A549 (cell line): ENCODE data around the gene B4GALT2. TPM values are rescaled to one million over a fixed set of nuclear protein-coding genes. Genes with fewer than 3 reads are reported as not detected.

Source experiments
- ATAC-seq, 2 experiments: fragments of 200-7000 bp in 1 of 2; fragments of >200 bp in 1 of 2; cut with Nextera tagmentation in 1 of 2; cut with Tn5 transposase in 1 of 2; 3 replicates each; pipeline versions ENCODE4 v1.8.0 to v1.9.1; 2018 to 2020; ENCODE audit warnings: mild to moderate bottlenecking in 1 of 2, moderate library complexity in 1 of 2
- CTCF ChIA-PET: fragments of 300-600 bp; sonication (Branson Sonifier 250); formaldehyde crosslinking; extraction: SDS; loops from one replicate; lab custom pipeline; 2021; ENCODE audit warnings: antibody characterized with exemption, inconsistent platforms; lab: Yijun Ruan, JAX
- POLR2A ChIA-PET: fragments of 350-600 bp; formaldehyde crosslinking; extraction: SDS; loops from one replicate; lab custom pipeline; 2021; ENCODE audit warnings: antibody characterized with exemption, inconsistent platforms; lab: Yijun Ruan, JAX
- DNase-seq, 2 experiments: peaks; one replicate each; pipeline versions ENCODE4 v3.0.0 to v3.0.0-alpha.2; 2011 to 2016; ENCODE audit warnings: low read depth in 1 of 2, low spot score in 1 of 2
- FAIRE-seq: peaks from 2 replicates; lab custom pipeline; 2011; peaks lifted over from hg19 to GRCh38; lab: Jason Lieb, UNC
- H3K27ac ChIP-seq, 2 experiments: fragments of >200 bp; sonication (Bioruptor Twin); formaldehyde crosslinking; 3 replicates each; pipeline ENCODE4 v1.5.1; 2016 to 2017
- H3K4me1 ChIP-seq: fragments of >200 bp; sonication (Bioruptor Twin); formaldehyde crosslinking; 3 replicates; pipeline ENCODE4 v1.6.1; 2016
- H3K4me2 ChIP-seq: fragments of >200 bp; sonication (Bioruptor Twin); formaldehyde crosslinking; 3 replicates; pipeline ENCODE4 v1.6.1; 2016
- H3K4me3 ChIP-seq: fragments of >200 bp; sonication (Bioruptor Twin); formaldehyde crosslinking; 3 replicates; pipeline ENCODE4 v1.5.1; 2016
- H3K9me3 ChIP-seq: fragments of >200 bp; sonication (Bioruptor Twin); formaldehyde crosslinking; 3 replicates; pipeline ENCODE4 v1.6.1; 2016
- ATOH8 ChIP-seq: fragments of 250-450 bp; sonication (Bioruptor Pico); IDR thresholded peaks from 2 replicates; pipeline ENCODE4 v1.5.0; 2020; ENCODE audit warnings: low read depth, mild to moderate bottlenecking, moderate library complexity
- BCL3 ChIP-seq: fragments of >200 bp; sonication (Bioruptor Twin); formaldehyde crosslinking; IDR thresholded peaks from 3 replicates; pipeline ENCODE4 v1.6.1; 2016
- BHLHE40 ChIP-seq: IDR thresholded peaks from 2 replicates; pipeline ENCODE4 v1.6.1; 2012; ENCODE audit warnings: low read depth, low read length, inconsistent platforms
- CBX2 ChIP-seq: fragments of 200-600 bp; sonication (generic); IDR thresholded peaks from 2 replicates; pipeline ENCODE4 v1.6.1; 2016; ENCODE audit warnings: low read depth, mild to moderate bottlenecking, borderline replicate concordance
- CBX8 ChIP-seq: fragments of 200-600 bp; sonication (generic); IDR thresholded peaks from 2 replicates; pipeline ENCODE4 v1.6.1; 2016
- CEBPB ChIP-seq, 2 experiments: fragments of >200 bp in 1 of 2; sonication (Bioruptor Twin) in 1 of 2; formaldehyde crosslinking in 1 of 2; IDR thresholded peaks; 2 replicates each; pipeline ENCODE4 v1.6.1; 2012 to 2016
- CHD4 ChIP-seq: fragments of 200-600 bp; sonication (generic); IDR thresholded peaks from 2 replicates; pipeline ENCODE4 v1.6.1; 2016; ENCODE audit warnings: antibody characterized with exemption, mild to moderate bottlenecking, borderline replicate concordance
- EP300 ChIP-seq, 2 experiments: fragments of >200 bp; sonication (Bioruptor Twin); formaldehyde crosslinking; IDR thresholded peaks; 2 replicates in 1 of 2; 3 replicates in 1 of 2; pipeline ENCODE4 v1.6.1; 2016 to 2017
- ESRRA ChIP-seq: fragments of 150-350 bp; IDR thresholded peaks from 2 replicates; pipeline ENCODE4 v1.6.1; 2014; ENCODE audit warnings: mild to moderate bottlenecking, low read length, borderline replicate concordance
- FOSB ChIP-seq: fragments of 250-450 bp; sonication (Bioruptor Pico); IDR thresholded peaks from 2 replicates; pipeline ENCODE4 v1.5.0; 2020; ENCODE audit warnings: mild to moderate bottlenecking, moderate library complexity
- FOSL2 ChIP-seq, 2 experiments: fragments of 450-650 bp in 1 of 2; fragments of >200 bp in 1 of 2; sonication (Bioruptor Twin) in 1 of 2; formaldehyde crosslinking; IDR thresholded peaks; 2 replicates each; pipeline versions ENCODE4 v1.5.0 to v1.6.1; 2016 to 2020; ENCODE audit warnings: mild to moderate bottlenecking in 1 of 2, moderate library complexity in 1 of 2
- GATA3 ChIP-seq: IDR thresholded peaks from 2 replicates; pipeline ENCODE4 v1.6.1; 2012; ENCODE audit warnings: borderline replicate concordance
- HOXB13 ChIP-seq: fragments of 250-450 bp; sonication (Bioruptor Pico); IDR thresholded peaks from 2 replicates; pipeline ENCODE4 v1.5.0; 2020; ENCODE audit warnings: low read depth, mild to moderate bottlenecking, moderate library complexity
- JUN ChIP-seq, 2 experiments: fragments of >200 bp; sonication (Bioruptor Twin); formaldehyde crosslinking; IDR thresholded peaks; 2 replicates in 1 of 2; 3 replicates in 1 of 2; pipeline ENCODE4 v1.6.1; 2016 to 2017
- KDM1A ChIP-seq: fragments of 200-600 bp; sonication (generic); IDR thresholded peaks from 2 replicates; pipeline ENCODE4 v1.6.1; 2016; ENCODE audit warnings: low read depth, mild to moderate bottlenecking
- MAFK ChIP-seq: fragments of 450-650 bp; IDR thresholded peaks from 2 replicates; pipeline ENCODE4 v1.6.1; 2014; ENCODE audit not compliant: partially characterized antibody
- MAZ ChIP-seq: fragments of 150-350 bp; IDR thresholded peaks from 2 replicates; pipeline ENCODE4 v1.6.1; 2014; ENCODE audit warnings: antibody characterized with exemption, low read depth, low read length, borderline replicate concordance
- MYC ChIP-seq: IDR thresholded peaks from 2 replicates; pipeline ENCODE4 v1.6.1; 2012; ENCODE audit warnings: mild to moderate bottlenecking, inconsistent platforms, low read length, improper control_type of control experiment, borderline replicate concordance
- NFE2L2 ChIP-seq: fragments of 150-350 bp; conservative IDR thresholded peaks from 2 replicates; pipeline ENCODE4 v1.6.1; 2014; ENCODE audit warnings: low read length
- PBX3 ChIP-seq: IDR thresholded peaks from 2 replicates; pipeline ENCODE4 v1.6.1; 2012
- POLR2A ChIP-seq: IDR thresholded peaks from 2 replicates; pipeline ENCODE4 v1.6.1; 2012; ENCODE audit warnings: mild to moderate bottlenecking, low read length
- RCOR1 ChIP-seq: fragments of 150-350 bp; IDR thresholded peaks from 2 replicates; pipeline ENCODE4 v1.6.1; 2014; ENCODE audit warnings: antibody characterized with exemption, low read length, low read depth
- SMC3 ChIP-seq: fragments of >200 bp; sonication (Bioruptor Twin); formaldehyde crosslinking; IDR thresholded peaks from 3 replicates; pipeline ENCODE4 v1.6.1; 2018; ENCODE audit warnings: inconsistent platforms
- SREBF2 ChIP-seq: fragments of 450-650 bp; IDR thresholded peaks from 2 replicates; pipeline ENCODE4 v1.6.1; 2014; ENCODE audit warnings: mild to moderate bottlenecking, moderate library complexity
- ZC3H11A ChIP-seq: fragments of 450-650 bp; IDR thresholded peaks from 2 replicates; pipeline ENCODE4 v1.6.1; 2014; ENCODE audit warnings: antibody characterized with exemption, mild to moderate bottlenecking
- ZFP36 ChIP-seq: fragments of 450-650 bp; IDR thresholded peaks from 2 replicates; pipeline ENCODE4 v1.6.1; 2014; ENCODE audit warnings: borderline replicate concordance; ENCODE audit not compliant: partially characterized antibody
- WGBS: methylation state at CpG from one replicate; pipeline ENCODE4 v1.1.6; 2017; ENCODE audit errors: missing lambda C conversion rate; 5-methylcytosine and 5-hydroxymethylcytosine counted together
- polyA plus RNA-seq, 4 experiments: library from polyadenylated mRNA; depleted of rRNA in 3 of 4; stranded (reverse); fragments of >200 nt; fragmentation: RNase III in 1 of 4; extraction: RNeasy Plus Mini Kit Qiagen cat#74134 plus additional on column Dnase treatment in 1 of 4; gene quantifications; 2 replicates in 3 of 4; 3 replicates in 1 of 4; pipeline ENCODE4 v1.2.3, GENCODE V29; 2011 to 2017

The B4GALT2 gene
- polyA plus RNA-seq, 2 of the 4 experiments (the other 2 are of a cell fraction), result 19.0 to 35.8 TPM

- POLR2A ChIA-PET, result no interaction called here
- peak overlapping the region; percentile 55 for H3K4me2 ChIP-seq
- no peak overlapping the region for H3K4me3 ChIP-seq
Measured at GRCh38 chr1:43937179-43937865, 41.7 kb upstream of the B4GALT2 start.

GRCh38 chr1:43938383-43938782 is 40.6 kb upstream of the B4GALT2 start:
- H3K4me1 ChIP-seq, result peaks cover 29% of the 10 kb centered on the region
- H3K9me3 ChIP-seq, result no peaks in the 10 kb centered on the region
- no peak overlapping the region for H3K4me2 ChIP-seq
- DNase-seq (no peak), FAIRE-seq (no peak), ATAC-seq (no peak)
- H3K4me3 ChIP-seq, result no peak overlapping the region
- 93% methylated on average over 10 of the region's 10 CpGs for WGBS
- ChIA-PET POLR2A (no interaction called here), CTCF (interaction anchor here (1.8 to 16.9 kb wide), 3 partner anchors 7 to 173 kb away, joined by 5 to 243 read pairs (median 6); no protein-coding TSS in a partner anchor)
- no peak for TF ChIP-seq CBX8
- TF ChIP-seq MYC, result no peak
- no peak for TF ChIP-seq JUN (IDR thresholded peaks at IDR 0.05)
- no peak for TF ChIP-seq MAFK
- no peak for TF ChIP-seq BCL3
- TF ChIP-seq CBX2, result no peak
- TF ChIP-seq ATOH8 (CRISPR knock-in tag), result no peak
- no peak for TF ChIP-seq SMC3
- no peak for TF ChIP-seq CEBPB (IDR thresholded peaks at IDR 0.05)
- TF ChIP-seq POLR2A, result no peak
- no peak for TF ChIP-seq ZFP36
- TF ChIP-seq NFE2L2, result no peak
- no peak for TF ChIP-seq FOSL2 (IDR thresholded peaks at IDR 0.05)
- no peak for TF ChIP-seq FOSL2 (CRISPR knock-in tag; IDR thresholded peaks at IDR 0.05)
- no peak for TF ChIP-seq HOXB13 (CRISPR knock-in tag)
- no peak for TF ChIP-seq EP300 (IDR thresholded peaks at IDR 0.05)
- no peak for TF ChIP-seq RCOR1
- TF ChIP-seq, all 56 proteins: peak for 0
- no peak overlapping the region; a peak in 1 of 6 replicates for H3K27ac ChIP-seq

More at GRCh38 chr1:43937179-43937865, 41.7 kb upstream of the B4GALT2 start:
- no peaks in the 10 kb centered on the region for H3K9me3 ChIP-seq
- CTCF ChIA-PET, result interaction anchor here (1.8 to 16.9 kb wide), 3 partner anchors 8 to 172 kb away, joined by 5 to 243 read pairs (median 6); no protein-coding TSS in a partner anchor
- peak in 1 of 2 experiments; percentile 27 for DNase-seq
- FAIRE-seq, result no peak
- WGBS, result 40% methylated on average over 7 of the region's 8 CpGs
- peak overlapping the region; percentile 64 to 83 for H3K27ac ChIP-seq
- no peak for ATAC-seq
- TF ChIP-seq MAFK (peak; percentile 60), ESRRA (no peak)
- peaks cover 39% of the 10 kb centered on the region for H3K4me1 ChIP-seq

- DNase-seq (no peak), FAIRE-seq (no peak)
Measured at GRCh38 chr1:43938892-43939587, 40.0 kb upstream of the B4GALT2 start.

More at GRCh38 chr1:43938892-43939587, 40.0 kb upstream of the B4GALT2 start:
- no peak for ATAC-seq
- H3K4me3 ChIP-seq, result no peak overlapping the region
- H3K27ac ChIP-seq, result peak overlapping the region in 1 of 2 experiments; percentile 35; a peak in 1 of 6 replicates
- CTCF ChIA-PET, result interaction anchor here (1.5 to 16.9 kb wide), 2 partner anchors 9 to 174 kb away, joined by 5 to 243 read pairs; no protein-coding TSS in a partner anchor
- POLR2A ChIA-PET, result no interaction called here
- WGBS, result 83% methylated on average over 3 of the region's 3 CpGs
- TF ChIP-seq GATA3 (no peak), ATOH8 (CRISPR knock-in tag) (no peak), ZC3H11A (no peak), FOSB (CRISPR knock-in tag) (no peak), CBX2 (no peak), BHLHE40 (no peak), PBX3 (no peak), CHD4 (no peak), KDM1A (no peak), MAZ (no peak), JUN (IDR thresholded peaks at IDR 0.05) (no peak), SREBF2 (no peak), CEBPB (IDR thresholded peaks at IDR 0.05) (no peak)
- H3K4me2 ChIP-seq, result no peak overlapping the region
- H3K4me1 ChIP-seq, result peaks cover 27% of the 10 kb centered on the region
- H3K9me3 ChIP-seq, result no peaks in the 10 kb centered on the region
